ENCODE results near the gene CELSR2.
"Not testable (repeated sequence)": the region's sequence is repeated elsewhere in the genome, so short reads cannot be mapped to it uniquely, and the experiment has no call there.

The CELSR2 gene

GRCh38 chr1:109301874-109302273 lies 52.5 kb downstream of the CELSR2 start:
- no peak for DNase-seq (ENCODE audit: low read depth)
- H3K4me3 ChIP-seq (ENCODE audit: low read depth, low read length) = no peak overlapping the region
- TF ChIP-seq POLR2A (IDR thresholded peaks at IDR 0.05; ENCODE audit: extremely low read depth, insufficient read length) = no peak
- no peak for TF ChIP-seq CTCF (IDR thresholded peaks at IDR 0.05; ENCODE audit: low read depth, low read length)
- no peak for TF ChIP-seq MYC (IDR thresholded peaks at IDR 0.05; ENCODE audit: low read depth, low read length)
- TF ChIP-seq, protein P1, sequence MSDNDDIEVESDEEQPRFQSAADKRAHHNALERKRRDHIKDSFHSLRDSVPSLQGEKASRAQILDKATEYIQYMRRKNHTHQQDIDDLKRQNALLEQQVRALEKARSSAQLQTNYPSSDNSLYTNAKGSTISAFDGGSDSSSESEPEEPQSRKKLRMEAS (IDR thresholded peaks at IDR 0.05; ENCODE audit: low read depth, low read length) = no peak

GRCh38 chr1:109304226-109304920 lies 55.0 kb downstream of the CELSR2 start:
- no peak overlapping the region for H3K4me3 ChIP-seq (ENCODE audit: low read depth, low read length)
- TF ChIP-seq POLR2A (IDR thresholded peaks at IDR 0.05; ENCODE audit: extremely low read depth, insufficient read length) (no peak), MYC (IDR thresholded peaks at IDR 0.05; ENCODE audit: low read depth, low read length) (no peak), CTCF (IDR thresholded peaks at IDR 0.05; ENCODE audit: low read depth, low read length) (no peak)
- TF ChIP-seq, protein P1 (IDR thresholded peaks at IDR 0.05; ENCODE audit: low read depth, low read length) = no peak
- DNase-seq (ENCODE audit: low read depth) = no peak

GRCh38 chr1:109305991-109306390 lies 56.7 kb downstream of the CELSR2 start:
- H3K4me3 ChIP-seq (ENCODE audit: low read depth, low read length); DNase-seq (ENCODE audit: low read depth): not testable (repeated sequence)

DNA sequence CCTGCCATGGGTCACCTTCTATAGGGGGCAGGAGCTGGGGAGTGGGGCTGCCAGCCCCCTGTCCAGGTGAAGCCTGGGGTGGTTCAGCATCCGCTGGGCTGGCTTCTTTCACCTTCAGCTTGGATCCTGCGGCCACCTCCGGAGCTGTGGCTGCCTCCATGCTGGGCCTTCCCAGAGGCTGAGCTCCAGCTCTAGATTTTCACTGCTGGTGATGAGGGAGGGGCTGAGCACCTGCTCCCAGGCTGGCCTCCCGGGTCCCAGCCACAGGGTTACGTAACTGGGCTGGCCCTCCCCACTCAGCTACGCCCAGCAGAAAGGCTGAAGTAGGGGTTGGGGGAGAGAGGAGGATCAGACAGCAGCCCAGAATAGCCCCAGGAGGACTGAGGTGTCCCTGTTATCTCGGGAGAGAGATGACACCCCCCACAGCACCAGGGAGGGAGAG lies 57.5 kb downstream of the CELSR2 start, which contains the start of gene MYBPHL:
Gene MYBPHL (minus strand): TSS at position 180 of the 442 bp plus-strand sequence. CDS start 20 bp downstream, at position 160.
- H3K4me3 ChIP-seq (ENCODE audit: low read depth, low read length) = no peak within 1 kb of the TSS
- peak; percentile 73 for DNase-seq (ENCODE audit: low read depth)
- TF ChIP-seq POLR2A (IDR thresholded peaks at IDR 0.05; ENCODE audit: extremely low read depth, insufficient read length) = no peak
- TF ChIP-seq MYC (IDR thresholded peaks at IDR 0.05; ENCODE audit: low read depth, low read length) = no peak
- TF ChIP-seq, protein P1 (IDR thresholded peaks at IDR 0.05; ENCODE audit: low read depth, low read length) = no peak
- TF ChIP-seq CTCF (IDR thresholded peaks at IDR 0.05; ENCODE audit: low read depth, low read length) = no peak

DNA sequence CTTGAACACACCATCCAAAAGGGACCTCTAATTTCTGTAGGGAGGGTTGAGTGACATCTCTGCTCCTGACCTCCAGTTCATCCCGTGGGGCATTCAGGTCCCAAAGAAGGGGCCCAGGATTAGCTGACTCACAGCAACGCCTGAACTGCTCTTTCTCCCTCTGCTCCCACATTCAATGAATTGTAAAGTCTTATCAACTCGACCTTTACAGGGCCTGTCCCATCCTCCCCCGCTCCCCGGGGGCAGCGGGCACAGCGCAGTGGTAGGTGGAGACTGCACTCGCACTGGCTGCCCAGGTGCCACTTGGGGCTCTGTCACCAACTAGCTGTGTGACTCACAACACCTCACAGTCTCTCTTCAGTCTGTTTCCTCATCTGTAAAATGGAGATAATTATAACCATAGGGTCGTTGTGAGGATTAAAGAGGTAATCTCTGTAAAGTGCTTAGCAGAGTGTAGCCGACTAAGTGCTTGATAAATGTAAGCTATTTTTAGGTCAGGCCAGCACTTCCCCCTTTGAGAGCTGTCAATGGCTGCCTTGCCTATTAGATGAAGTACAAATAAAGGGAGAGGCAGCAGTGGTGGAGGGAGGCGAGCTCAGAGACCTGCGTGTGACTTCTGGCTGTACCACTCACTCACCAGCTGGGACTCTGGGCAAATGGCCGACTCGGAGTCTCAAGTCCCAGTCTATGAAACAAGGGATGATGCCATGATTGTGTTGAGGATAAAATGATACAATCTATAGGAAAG lies 58.1 kb downstream of the CELSR2 start:
- DNase-seq (ENCODE audit: low read depth) = peak; percentile 64
- no peak overlapping the region for H3K4me3 ChIP-seq (ENCODE audit: low read depth, low read length)
- TF ChIP-seq, protein P1 (IDR thresholded peaks at IDR 0.05; ENCODE audit: low read depth, low read length) = no peak
- TF ChIP-seq MYC (IDR thresholded peaks at IDR 0.05; ENCODE audit: low read depth, low read length) = no peak
- TF ChIP-seq POLR2A (IDR thresholded peaks at IDR 0.05; ENCODE audit: extremely low read depth, insufficient read length) = no peak
- TF ChIP-seq CTCF (IDR thresholded peaks at IDR 0.05; ENCODE audit: low read depth, low read length) = no peak

GRCh38 chr1:109309347-109309746 lies 60.0 kb downstream of the CELSR2 start:
- TF ChIP-seq POLR2A (IDR thresholded peaks at IDR 0.05; ENCODE audit: extremely low read depth, insufficient read length) = no peak
- no peak for TF ChIP-seq CTCF (IDR thresholded peaks at IDR 0.05; ENCODE audit: low read depth, low read length)
- TF ChIP-seq MYC (IDR thresholded peaks at IDR 0.05; ENCODE audit: low read depth, low read length) = no peak
- TF ChIP-seq, protein P1 (IDR thresholded peaks at IDR 0.05; ENCODE audit: low read depth, low read length) = no peak
- no peak overlapping the region for H3K4me3 ChIP-seq (ENCODE audit: low read depth, low read length)
- no peak for DNase-seq (ENCODE audit: low read depth)

All from NB4 (cell line).